Testis (tissue), 2 donors: Measurements from ENCODE around the gene TEX11.

ENCODE experiments used
- CTCF ChIP-seq, 3 experiments: fragments of 450-650 bp in 2 of 3; fragments of 200-600 bp in 1 of 3; sonication (generic) in 1 of 3; IDR thresholded peaks; one replicate each; pipeline ENCODE4 v1.5.1; 2016 to 2019; ENCODE audit warnings: antibody characterized with exemption in 3 of 3, mild to moderate bottlenecking in 2 of 3, moderate library complexity in 1 of 3
- POLR2A ChIP-seq: fragments of 450-650 bp; IDR thresholded peaks from one replicate; pipeline ENCODE4 v1.6.1; 2017; ENCODE audit warnings: antibody characterized with exemption, mild to moderate bottlenecking, moderate library complexity

DNA sequence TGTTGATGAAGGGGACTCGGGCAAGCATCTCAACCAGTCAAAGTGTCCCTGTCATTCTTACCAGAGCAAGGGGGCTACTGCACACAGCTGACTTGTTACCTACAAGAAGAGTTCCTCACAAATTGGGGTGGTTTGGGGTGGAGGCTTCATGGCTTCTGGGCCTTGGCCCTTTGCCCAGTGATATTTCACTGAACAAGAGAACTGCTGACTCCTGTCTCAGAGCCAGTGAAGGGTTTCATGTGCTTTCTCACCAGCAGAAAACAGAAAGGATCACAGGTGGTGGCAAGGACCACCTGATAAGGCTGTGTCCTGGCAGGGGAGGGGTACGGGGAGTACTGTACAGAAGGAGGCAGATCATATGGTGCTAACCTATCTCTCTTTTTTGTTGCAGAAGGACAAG, 410.4 kb downstream of the TEX11 start:
- TF ChIP-seq CTCF (IDR thresholded peaks at IDR 0.05): no peak
- no peak for TF ChIP-seq POLR2A
